ENCODE measurements around the gene FSCN2.
A peak's percentile ranks its signal among the peaks of the same experiment; 100 is the strongest.

The FSCN2 gene

DNA sequence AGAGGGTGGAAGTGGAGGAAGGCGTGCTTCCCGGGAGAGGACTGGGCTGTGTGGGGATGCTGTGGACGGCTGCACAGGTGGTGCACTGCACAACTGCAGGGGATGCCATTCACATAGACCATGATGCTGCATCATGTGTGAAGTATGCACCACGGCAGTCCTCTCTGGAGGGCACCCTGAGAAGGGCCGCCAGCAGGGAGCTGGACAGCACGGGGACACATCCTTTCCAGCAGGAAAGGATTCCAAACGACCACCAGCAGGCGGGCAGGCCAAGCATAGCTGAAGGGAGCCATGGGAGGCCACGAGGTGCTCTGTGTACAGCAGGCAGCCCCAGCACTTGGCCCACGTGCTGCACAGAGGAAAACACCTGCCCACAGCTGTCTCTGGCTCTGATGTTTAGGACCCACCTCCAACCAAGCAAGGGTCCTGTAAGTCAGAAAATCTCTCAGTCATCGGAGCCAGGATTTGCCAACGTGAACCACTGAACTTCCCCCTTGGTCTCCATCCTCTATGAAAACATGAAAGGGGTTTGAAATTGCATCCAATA, 25.6 kb upstream of the FSCN2 start:
- H4K20me1 ChIP-seq (ENCODE audit: insufficient read depth, low read length) = no peaks in the 10 kb centered on the region

DNA sequence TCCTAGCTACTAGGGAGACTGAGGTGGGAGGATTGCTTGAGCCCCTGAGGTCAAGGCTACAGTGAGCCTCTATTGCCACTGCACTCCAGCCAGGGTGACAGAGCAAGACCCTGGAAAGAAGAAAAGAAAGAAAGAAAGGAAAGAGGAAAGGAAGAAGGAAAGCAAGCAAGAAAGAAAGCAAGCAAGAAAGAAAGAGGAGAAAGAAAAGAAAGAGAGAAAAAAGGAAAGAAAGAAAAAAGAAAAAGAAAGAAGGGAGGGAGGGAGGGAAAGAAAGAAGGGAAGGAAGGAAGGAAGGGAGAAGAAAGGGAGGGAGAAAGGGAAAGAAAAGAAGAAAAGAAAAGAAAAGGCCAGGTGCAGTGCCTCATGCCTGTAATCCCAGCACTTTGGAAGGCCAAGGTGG, 24.6 kb upstream of the FSCN2 start:
- TF ChIP-seq EZH2phosphoT487 (IDR thresholded peaks at IDR 0.05; ENCODE audit: low read length) (no peak), EZH2 (optimal IDR thresholded peaks at IDR 0.05; ENCODE audit: low read depth, low read length) (no peak)
- TF ChIP-seq, protein P1, sequence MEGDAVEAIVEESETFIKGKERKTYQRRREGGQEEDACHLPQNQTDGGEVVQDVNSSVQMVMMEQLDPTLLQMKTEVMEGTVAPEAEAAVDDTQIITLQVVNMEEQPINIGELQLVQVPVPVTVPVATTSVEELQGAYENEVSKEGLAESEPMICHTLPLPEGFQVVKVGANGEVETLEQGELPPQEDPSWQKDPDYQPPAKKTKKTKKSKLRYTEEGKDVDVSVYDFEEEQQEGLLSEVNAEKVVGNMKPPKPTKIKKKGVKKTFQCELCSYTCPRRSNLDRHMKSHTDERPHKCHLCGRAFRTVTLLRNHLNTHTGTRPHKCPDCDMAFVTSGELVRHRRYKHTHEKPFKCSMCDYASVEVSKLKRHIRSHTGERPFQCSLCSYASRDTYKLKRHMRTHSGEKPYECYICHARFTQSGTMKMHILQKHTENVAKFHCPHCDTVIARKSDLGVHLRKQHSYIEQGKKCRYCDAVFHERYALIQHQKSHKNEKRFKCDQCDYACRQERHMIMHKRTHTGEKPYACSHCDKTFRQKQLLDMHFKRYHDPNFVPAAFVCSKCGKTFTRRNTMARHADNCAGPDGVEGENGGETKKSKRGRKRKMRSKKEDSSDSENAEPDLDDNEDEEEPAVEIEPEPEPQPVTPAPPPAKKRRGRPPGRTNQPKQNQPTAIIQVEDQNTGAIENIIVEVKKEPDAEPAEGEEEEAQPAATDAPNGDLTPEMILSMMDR (IDR thresholded peaks at IDR 0.05; ENCODE audit: low read length) = no peak
- Histone ChIP-seq H4K20me1 (ENCODE audit: insufficient read depth, low read length) (no peaks in the 10 kb centered on the region; the same call in 1 of the 2 replicates), H3K36me3 (replicated peaks; ENCODE audit: insufficient read depth, low read length) (no peaks in the 10 kb centered on the region), H3F3A (ENCODE audit: insufficient read depth, low read length) (peaks cover 9% of the 10 kb centered on the region), H2AFZ (ENCODE audit: low read length) (no peak overlapping the region), H3K27ac (ENCODE audit: low read length) (no peak overlapping the region), H3K9me3 (replicated peaks; ENCODE audit: insufficient read depth, low read length) (no peaks in the 10 kb centered on the region), H3K4me1 (ENCODE audit: low read length) (no peaks in the 10 kb centered on the region), H3K4me3 (ENCODE audit: low read length) (no peak overlapping the region), H3K4me2 (ENCODE audit: low read depth, low read length) (no peak overlapping the region), H3K9ac (ENCODE audit: low read length) (no peak overlapping the region), H3K27me3 (replicated peaks; ENCODE audit: insufficient read depth, low read length) (peaks cover 66% of the 10 kb centered on the region), H3K79me2 (ENCODE audit: low read length) (no peaks in the 10 kb centered on the region), H3K9me2 (replicated peaks; ENCODE audit: insufficient read depth, low read length) (no peaks in the 10 kb centered on the region)
- DNase-seq = no peak

More for the DNA sequence above, 25.6 kb upstream of the FSCN2 start:
- peaks cover 2% of the 10 kb centered on the region for H3F3A ChIP-seq (ENCODE audit: insufficient read depth, low read length)
- H3K9ac ChIP-seq (ENCODE audit: low read length) = no peak overlapping the region
- no peak overlapping the region for H3K27ac ChIP-seq (ENCODE audit: low read length)
- H3K4me1 ChIP-seq (ENCODE audit: low read length) = no peaks in the 10 kb centered on the region
- TF ChIP-seq, protein P1 (IDR thresholded peaks at IDR 0.05; ENCODE audit: low read length) = no peak
- TF ChIP-seq EZH2phosphoT487 (IDR thresholded peaks at IDR 0.05; ENCODE audit: low read length) (no peak), EZH2 (optimal IDR thresholded peaks at IDR 0.05; ENCODE audit: low read depth, low read length) (no peak)
- no peaks in the 10 kb centered on the region for H3K9me2 ChIP-seq (replicated peaks; ENCODE audit: insufficient read depth, low read length)
- no peak for DNase-seq
- no peak overlapping the region for H2AFZ ChIP-seq (ENCODE audit: low read length)
- H3K9me3 ChIP-seq (replicated peaks; ENCODE audit: insufficient read depth, low read length) = no peaks in the 10 kb centered on the region
- H3K4me3 ChIP-seq (ENCODE audit: low read length) = no peak overlapping the region
- H3K27me3 ChIP-seq (replicated peaks; ENCODE audit: insufficient read depth, low read length) = peaks cover 74% of the 10 kb centered on the region
- no peak overlapping the region for H3K4me2 ChIP-seq (ENCODE audit: low read depth, low read length)
- no peaks in the 10 kb centered on the region for H3K79me2 ChIP-seq (ENCODE audit: low read length)
- no peaks in the 10 kb centered on the region for H3K36me3 ChIP-seq (replicated peaks; ENCODE audit: insufficient read depth, low read length)

DNA sequence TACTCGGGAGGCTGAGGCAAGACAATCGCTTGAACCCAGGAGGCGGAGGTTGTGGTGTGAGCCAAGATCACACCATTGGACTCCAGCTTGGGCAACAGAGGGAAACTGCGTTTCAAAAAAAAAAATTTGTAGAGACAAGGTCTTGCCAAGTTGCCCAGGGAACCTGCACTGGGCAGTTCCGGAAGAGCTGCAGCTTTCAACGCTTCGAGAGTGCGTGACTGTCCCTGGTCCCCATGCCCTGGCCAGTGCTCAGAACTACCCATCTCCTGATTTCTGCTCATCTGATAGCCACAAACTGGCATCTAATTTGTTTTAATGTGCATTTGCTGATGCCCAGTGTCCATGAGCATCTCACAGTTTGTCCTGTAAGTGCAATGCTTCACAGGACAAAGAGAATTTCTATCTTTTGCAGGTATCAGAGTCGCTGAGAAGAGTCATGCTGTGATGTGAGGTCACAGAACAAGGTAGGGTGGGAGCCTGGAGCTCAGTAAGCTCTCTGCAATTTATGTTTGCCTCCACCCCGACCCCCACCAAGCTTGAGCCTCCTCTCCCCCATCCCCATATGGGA, 19.5 kb upstream of the FSCN2 start:
- Histone ChIP-seq H3K4me1 (ENCODE audit: low read length) (peaks cover 14% of the 10 kb centered on the region), H3K9me2 (replicated peaks; ENCODE audit: insufficient read depth, low read length) (no peaks in the 10 kb centered on the region), H3K27me3 (replicated peaks; ENCODE audit: insufficient read depth, low read length) (peaks cover 19% of the 10 kb centered on the region), H3F3A (ENCODE audit: insufficient read depth, low read length) (peaks cover 56% of the 10 kb centered on the region), H3K36me3 (replicated peaks; ENCODE audit: insufficient read depth, low read length) (peaks cover 17% of the 10 kb centered on the region), H3K9me3 (replicated peaks; ENCODE audit: insufficient read depth, low read length) (no peaks in the 10 kb centered on the region), H3K27ac (ENCODE audit: low read length) (no peak overlapping the region; the same call in 1 of the 2 replicates), H4K20me1 (ENCODE audit: insufficient read depth, low read length) (peaks cover 30% of the 10 kb centered on the region), H3K9ac (ENCODE audit: low read length) (no peak overlapping the region), H2AFZ (ENCODE audit: low read length) (no peak overlapping the region), H3K4me3 (ENCODE audit: low read length) (no peak overlapping the region), H3K4me2 (ENCODE audit: low read depth, low read length) (no peak overlapping the region), H3K79me2 (ENCODE audit: low read length) (peaks cover 25% of the 10 kb centered on the region)
- DNase-seq = peak; percentile 6
- TF ChIP-seq EZH2phosphoT487 (IDR thresholded peaks at IDR 0.05; ENCODE audit: low read length) (no peak), EZH2 (optimal IDR thresholded peaks at IDR 0.05; ENCODE audit: low read depth, low read length) (no peak)
- TF ChIP-seq, protein P1 (IDR thresholded peaks at IDR 0.05; ENCODE audit: low read length) = no peak

All from MM.1S (cell line).